ENCODE data around the gene ATP6V0D1.
A peak's percentile ranks its signal among the peaks of the same experiment; 100 is the strongest.

The ATP6V0D1 gene

DNA sequence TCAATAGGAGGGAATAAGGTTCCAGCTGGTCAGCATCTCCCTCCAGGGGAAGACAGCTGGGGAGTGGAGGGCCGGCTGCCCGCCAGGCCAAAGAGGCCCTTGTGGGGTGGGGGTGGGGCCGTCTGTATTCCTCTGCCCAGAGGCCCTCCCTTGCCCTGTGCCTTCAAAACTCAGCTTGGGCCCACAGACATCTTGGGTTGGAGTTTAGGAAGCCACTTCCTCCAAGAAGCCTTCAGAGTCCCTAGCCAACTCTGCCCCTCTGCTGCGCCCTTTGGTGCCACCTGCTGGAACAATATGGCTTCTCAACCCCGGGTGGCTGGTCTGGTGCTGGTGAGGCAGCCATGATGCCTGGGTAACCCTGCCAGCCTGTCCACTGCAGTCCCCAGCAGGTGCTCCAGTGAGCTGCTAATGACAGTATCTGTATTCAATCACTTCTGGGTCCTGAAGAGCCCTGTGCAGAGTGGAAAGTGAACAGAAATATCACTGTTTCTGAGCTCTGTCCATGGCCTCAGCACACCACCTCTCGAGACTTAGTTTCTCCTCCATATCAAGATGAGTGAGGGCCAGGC, 33.4 kb downstream of the ATP6V0D1 start:
- TF ChIP-seq NFIC (IDR thresholded peaks at IDR 0.05) = no peak
- no peak for TF ChIP-seq EP300 (IDR thresholded peaks at IDR 0.05; ENCODE audit: borderline replicate concordance)
- TF ChIP-seq FOXM1 (IDR thresholded peaks at IDR 0.05; ENCODE audit: borderline replicate concordance, low read depth) = no peak
- TF ChIP-seq RAD21 (IDR thresholded peaks at IDR 0.05; ENCODE audit: low read depth) = peak; percentile 60
- no peak for TF ChIP-seq TCF12 (IDR thresholded peaks at IDR 0.05; ENCODE audit: low read depth)
- no peak for TF ChIP-seq ZBTB7A (IDR thresholded peaks at IDR 0.05; ENCODE audit: low read depth)
- no peak for TF ChIP-seq TAF1 (IDR thresholded peaks at IDR 0.05; ENCODE audit: low read depth)
- peak; percentile 70 for TF ChIP-seq YY1 (IDR thresholded peaks at IDR 0.05; ENCODE audit: low read depth)
- TF ChIP-seq, protein P1, sequence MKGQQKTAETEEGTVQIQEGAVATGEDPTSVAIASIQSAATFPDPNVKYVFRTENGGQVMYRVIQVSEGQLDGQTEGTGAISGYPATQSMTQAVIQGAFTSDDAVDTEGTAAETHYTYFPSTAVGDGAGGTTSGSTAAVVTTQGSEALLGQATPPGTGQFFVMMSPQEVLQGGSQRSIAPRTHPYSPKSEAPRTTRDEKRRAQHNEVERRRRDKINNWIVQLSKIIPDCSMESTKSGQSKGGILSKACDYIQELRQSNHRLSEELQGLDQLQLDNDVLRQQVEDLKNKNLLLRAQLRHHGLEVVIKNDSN (IDR thresholded peaks at IDR 0.05) = no peak
- TF ChIP-seq, protein P2, sequence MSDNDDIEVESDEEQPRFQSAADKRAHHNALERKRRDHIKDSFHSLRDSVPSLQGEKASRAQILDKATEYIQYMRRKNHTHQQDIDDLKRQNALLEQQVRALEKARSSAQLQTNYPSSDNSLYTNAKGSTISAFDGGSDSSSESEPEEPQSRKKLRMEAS (IDR thresholded peaks at IDR 0.05) = no peak

DNA sequence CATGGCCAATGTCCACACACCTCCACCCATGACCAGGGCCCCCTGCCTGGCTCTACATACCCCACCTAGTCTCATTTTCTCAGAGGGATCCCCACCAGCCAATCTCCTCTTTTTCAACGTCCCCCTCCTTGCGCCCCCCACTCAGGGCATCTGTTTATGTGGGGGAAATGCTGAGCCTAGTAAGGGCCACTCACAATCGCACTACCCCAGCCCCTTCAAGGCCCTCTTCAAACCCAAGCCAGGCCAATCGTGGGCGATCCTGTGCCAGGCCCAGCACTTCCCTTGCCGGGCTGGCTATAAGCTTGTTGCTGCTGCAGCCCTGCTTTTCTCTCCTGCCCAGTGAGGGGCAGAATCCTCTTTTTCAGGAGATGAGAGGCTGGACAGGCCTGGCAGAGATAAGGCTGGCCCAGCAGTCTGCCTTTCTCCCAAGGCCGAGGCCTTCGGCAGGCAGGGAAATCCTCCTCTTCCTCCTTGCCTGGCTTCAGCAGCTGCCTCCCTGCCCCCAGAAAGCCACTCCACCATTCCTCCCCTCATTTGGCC, 33.9 kb downstream of the ATP6V0D1 start:
- TF ChIP-seq TCF12 (IDR thresholded peaks at IDR 0.05; ENCODE audit: low read depth) = no peak
- TF ChIP-seq CREB1 (IDR thresholded peaks at IDR 0.05; ENCODE audit: low read depth) = no peak
- TF ChIP-seq TEAD4 (IDR thresholded peaks at IDR 0.05) = no peak
- TF ChIP-seq TAF1 (IDR thresholded peaks at IDR 0.05; ENCODE audit: low read depth) = no peak
- TF ChIP-seq RAD21 (IDR thresholded peaks at IDR 0.05; ENCODE audit: low read depth) = no peak
- TF ChIP-seq NFIC (IDR thresholded peaks at IDR 0.05) = no peak
- TF ChIP-seq, protein P3, sequence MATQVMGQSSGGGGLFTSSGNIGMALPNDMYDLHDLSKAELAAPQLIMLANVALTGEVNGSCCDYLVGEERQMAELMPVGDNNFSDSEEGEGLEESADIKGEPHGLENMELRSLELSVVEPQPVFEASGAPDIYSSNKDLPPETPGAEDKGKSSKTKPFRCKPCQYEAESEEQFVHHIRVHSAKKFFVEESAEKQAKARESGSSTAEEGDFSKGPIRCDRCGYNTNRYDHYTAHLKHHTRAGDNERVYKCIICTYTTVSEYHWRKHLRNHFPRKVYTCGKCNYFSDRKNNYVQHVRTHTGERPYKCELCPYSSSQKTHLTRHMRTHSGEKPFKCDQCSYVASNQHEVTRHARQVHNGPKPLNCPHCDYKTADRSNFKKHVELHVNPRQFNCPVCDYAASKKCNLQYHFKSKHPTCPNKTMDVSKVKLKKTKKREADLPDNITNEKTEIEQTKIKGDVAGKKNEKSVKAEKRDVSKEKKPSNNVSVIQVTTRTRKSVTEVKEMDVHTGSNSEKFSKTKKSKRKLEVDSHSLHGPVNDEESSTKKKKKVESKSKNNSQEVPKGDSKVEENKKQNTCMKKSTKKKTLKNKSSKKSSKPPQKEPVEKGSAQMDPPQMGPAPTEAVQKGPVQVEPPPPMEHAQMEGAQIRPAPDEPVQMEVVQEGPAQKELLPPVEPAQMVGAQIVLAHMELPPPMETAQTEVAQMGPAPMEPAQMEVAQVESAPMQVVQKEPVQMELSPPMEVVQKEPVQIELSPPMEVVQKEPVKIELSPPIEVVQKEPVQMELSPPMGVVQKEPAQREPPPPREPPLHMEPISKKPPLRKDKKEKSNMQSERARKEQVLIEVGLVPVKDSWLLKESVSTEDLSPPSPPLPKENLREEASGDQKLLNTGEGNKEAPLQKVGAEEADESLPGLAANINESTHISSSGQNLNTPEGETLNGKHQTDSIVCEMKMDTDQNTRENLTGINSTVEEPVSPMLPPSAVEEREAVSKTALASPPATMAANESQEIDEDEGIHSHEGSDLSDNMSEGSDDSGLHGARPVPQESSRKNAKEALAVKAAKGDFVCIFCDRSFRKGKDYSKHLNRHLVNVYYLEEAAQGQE (IDR thresholded peaks at IDR 0.05; ENCODE audit: low read depth) = no peak
- TF ChIP-seq FOXM1 (IDR thresholded peaks at IDR 0.05; ENCODE audit: borderline replicate concordance, low read depth) = no peak
- TF ChIP-seq YY1 (IDR thresholded peaks at IDR 0.05; ENCODE audit: low read depth) = no peak
- no peak for TF ChIP-seq EP300 (IDR thresholded peaks at IDR 0.05; ENCODE audit: borderline replicate concordance)
- TF ChIP-seq, protein P2 (IDR thresholded peaks at IDR 0.05) = no peak
- no peak for TF ChIP-seq ZBTB7A (IDR thresholded peaks at IDR 0.05; ENCODE audit: low read depth)
- TF ChIP-seq CEBPB (IDR thresholded peaks at IDR 0.05) = no peak
- TF ChIP-seq, protein P1 (IDR thresholded peaks at IDR 0.05) = no peak
- no peak for TF ChIP-seq EGR1 (IDR thresholded peaks at IDR 0.05)

DNA sequence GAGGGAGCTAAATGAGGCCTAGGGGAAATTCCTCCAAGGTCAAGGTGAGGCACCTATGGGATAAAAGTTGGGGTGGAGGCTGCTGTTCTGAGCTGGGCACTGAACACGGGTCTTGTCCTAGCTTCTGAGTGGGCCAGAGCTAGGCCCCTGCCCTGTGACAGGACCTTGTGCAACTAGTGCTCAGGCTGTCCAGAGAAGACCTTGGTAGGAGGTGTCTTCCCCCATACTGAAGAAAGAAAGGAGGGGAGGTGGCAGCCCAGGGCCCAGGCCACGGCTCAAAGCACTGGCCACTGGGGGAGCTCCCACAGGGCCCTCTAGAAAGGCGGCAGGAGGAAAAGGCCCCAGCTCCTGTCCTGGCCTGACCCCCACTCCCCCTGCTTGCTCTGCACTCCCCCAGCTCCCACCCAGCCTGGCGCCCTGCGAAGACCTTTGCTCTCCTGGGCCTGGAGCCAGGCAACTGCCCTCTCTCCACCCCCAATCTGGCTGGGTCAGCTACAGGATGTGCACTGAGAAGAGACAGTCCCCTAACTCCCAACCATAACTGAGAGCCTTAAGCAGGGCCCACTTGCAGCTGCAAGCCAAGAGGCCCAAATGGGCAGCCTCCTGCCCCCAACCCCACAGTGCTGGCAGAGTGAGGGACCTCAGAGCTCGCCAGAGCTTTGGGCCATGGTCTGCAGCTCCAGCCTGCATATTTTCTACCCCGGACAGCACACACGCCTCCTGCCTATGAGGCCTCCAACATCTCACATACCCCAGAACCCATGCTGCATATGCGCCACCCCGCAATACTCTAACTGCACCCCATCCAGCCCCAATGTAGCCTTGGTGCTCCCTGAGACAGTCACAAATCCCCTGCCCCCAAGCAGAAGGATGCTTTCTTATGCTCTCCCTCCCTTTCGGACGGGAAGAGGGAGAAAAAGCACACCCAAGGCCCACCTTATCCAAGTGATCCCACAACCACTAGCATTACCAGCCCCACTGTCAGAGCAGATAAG, 34.7 kb downstream of the ATP6V0D1 start:
- TF ChIP-seq ZBTB7A (IDR thresholded peaks at IDR 0.05; ENCODE audit: low read depth) (no peak), CEBPB (IDR thresholded peaks at IDR 0.05) (no peak), EP300 (IDR thresholded peaks at IDR 0.05; ENCODE audit: borderline replicate concordance) (no peak), FOXM1 (IDR thresholded peaks at IDR 0.05; ENCODE audit: borderline replicate concordance, low read depth) (no peak), TCF12 (IDR thresholded peaks at IDR 0.05; ENCODE audit: low read depth) (no peak), NFIC (IDR thresholded peaks at IDR 0.05) (no peak), YY1 (IDR thresholded peaks at IDR 0.05; ENCODE audit: low read depth) (no peak), TEAD4 (IDR thresholded peaks at IDR 0.05) (no peak), RAD21 (IDR thresholded peaks at IDR 0.05; ENCODE audit: low read depth) (no peak), EGR1 (IDR thresholded peaks at IDR 0.05) (no peak), TAF1 (IDR thresholded peaks at IDR 0.05; ENCODE audit: low read depth) (no peak)
- TF ChIP-seq, protein P3 (IDR thresholded peaks at IDR 0.05; ENCODE audit: low read depth) = no peak
- TF ChIP-seq, protein P1 (IDR thresholded peaks at IDR 0.05) = no peak
- TF ChIP-seq, protein P2 (IDR thresholded peaks at IDR 0.05) = no peak

DNA sequence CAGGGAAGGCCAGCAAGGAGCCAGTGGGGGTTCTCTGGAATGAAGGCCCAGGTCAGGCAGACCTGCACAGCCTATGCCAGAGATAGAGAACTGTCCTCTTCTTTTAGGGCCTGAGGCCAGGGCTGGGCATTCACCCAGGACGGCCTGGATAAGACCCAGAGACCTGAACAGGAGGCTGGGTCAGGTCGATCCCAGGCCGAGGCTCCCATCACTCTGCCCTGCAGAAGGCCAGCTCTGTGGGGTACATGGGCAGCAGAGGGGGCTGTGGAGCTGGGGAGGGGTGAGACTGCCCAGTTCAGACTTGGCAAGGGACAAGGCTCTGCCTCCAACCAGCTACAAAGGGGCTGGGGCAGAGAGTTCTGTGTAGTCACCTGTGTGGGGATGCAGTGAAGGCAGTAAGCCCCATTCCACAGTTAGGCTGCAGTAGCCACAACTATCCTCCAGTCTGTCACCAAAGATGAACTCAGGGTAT, 35.5 kb downstream of the ATP6V0D1 start:
- TF ChIP-seq NFIC (IDR thresholded peaks at IDR 0.05) = no peak
- no peak for TF ChIP-seq EGR1 (IDR thresholded peaks at IDR 0.05)
